ENCODE measurements around the gene LBHD2.

The LBHD2 gene

GRCh38 chr14:103091041-103091882, 7.3 kb downstream of the LBHD2 start:
- DNase-seq (ENCODE audit: low read depth): peak; percentile 79

DNA sequence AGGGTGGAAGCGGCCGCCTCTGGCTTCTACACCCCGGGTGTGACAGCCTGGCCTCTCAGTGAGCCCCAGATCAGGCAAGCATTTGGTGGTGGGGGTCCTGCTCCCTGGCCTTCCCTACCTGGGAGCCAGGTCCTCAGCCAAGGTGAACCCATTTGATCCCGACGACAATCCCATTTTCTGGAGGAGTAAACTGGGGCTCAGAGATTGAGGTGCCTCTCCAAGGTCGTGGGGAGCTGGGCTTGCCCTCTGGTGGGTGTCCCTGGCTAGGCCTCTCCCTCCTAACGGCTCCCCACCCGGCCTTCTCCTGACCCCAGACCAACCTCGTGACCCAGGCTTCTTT, 7.8 kb downstream of the LBHD2 start:
- no peak for DNase-seq (ENCODE audit: low read depth)

GRCh38 chr14:103093856-103094405, 9.9 kb downstream of the LBHD2 start:
- no peak for DNase-seq (ENCODE audit: low read depth)

GRCh38 chr14:103094406-103095209, 10.6 kb downstream of the LBHD2 start, which contains the start of gene EXOC3L4:
Gene EXOC3L4 (plus strand): TSS chr14:103094725. CDS start chr14:103100220, 5,495 bp downstream.
- no peak for DNase-seq (ENCODE audit: low read depth)

DNA sequence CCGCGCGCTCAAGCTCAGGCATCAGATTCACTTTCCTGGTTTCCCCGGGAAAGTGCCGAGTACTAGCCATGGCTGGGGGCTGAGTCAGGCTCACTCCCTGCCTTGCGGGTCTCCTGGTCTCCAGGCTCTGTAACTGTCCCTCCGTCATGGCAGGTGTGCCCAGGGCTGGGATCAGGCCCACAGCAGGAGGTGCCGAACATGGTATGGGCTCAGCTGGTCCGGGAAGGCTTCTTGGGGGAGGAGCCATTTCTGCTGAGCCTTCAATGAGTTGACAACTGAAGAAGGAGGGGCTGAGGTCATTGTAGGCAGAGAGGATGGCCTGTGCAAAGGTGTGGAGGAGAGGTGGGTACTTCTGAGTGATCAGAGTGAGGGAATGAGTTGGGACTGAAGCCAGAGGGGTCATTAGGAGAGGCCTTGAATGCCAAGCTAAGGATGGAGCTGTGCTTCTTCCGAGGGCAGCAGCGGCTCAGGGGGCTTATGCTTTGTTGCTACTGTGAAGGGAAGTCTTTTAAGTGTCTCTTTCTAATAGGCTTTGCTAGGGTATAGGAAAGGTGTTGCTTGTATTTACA, 11.3 kb downstream of the LBHD2 start:
- DNase-seq (ENCODE audit: low read depth): no peak

DNA sequence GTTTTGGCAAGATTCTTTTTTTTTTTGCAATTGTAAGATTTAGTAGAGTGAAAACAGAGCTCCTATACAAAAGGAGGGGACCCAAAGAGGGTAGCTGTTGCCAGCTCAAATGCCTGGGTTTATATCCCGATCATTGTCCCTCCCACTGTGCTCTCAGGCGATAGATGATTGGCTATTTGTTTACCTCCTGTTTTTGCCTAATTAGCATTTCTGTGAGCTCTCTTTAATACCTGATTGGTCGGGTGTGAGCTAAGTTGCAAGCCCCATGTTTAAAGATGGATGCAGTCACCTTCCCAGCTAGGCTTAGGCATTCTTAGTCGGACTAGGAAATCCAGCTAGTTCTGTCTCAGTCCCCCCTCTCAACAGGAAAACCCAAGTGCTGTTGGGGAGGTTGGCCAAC, 12.4 kb downstream of the LBHD2 start:
- DNase-seq (ENCODE audit: low read depth): no peak

DNA sequence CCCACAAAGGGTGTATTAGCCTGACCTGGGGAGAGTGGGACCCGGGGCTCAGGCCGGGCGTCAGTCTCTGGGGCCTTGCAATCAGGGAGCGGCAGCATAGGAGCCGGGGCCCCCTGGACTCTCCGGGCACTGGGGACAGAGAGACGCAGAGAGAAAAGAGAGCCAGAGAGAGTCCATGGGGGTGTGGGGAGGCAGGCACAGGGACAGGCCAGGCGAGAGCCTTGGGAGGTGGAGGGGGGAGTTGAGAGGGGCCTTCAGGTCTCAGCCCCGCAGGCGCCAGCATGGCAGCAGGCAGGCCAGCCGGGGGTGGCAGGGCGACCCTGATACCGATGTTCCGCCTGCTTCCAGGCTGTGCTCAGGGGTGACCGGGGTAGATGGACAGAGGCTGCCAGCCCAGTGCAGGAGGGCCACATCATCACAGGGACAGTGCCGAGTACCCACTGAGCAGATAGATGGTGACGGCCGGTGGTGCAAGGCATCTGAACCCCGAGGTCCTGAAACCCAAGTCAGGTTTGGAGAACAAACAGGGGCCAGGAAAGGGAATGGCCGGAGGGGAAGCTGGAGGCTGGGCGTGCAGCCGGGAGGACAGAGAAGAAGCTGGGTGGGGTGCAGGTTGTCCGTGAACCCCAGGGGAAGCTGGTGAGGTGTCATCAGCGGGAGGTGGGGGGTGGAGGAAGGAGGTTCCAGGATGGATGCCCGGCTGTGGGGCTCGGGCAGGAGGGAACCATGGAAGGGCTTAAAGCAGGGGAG, 13.4 kb downstream of the LBHD2 start:
- no peak for DNase-seq (ENCODE audit: low read depth)

DNA sequence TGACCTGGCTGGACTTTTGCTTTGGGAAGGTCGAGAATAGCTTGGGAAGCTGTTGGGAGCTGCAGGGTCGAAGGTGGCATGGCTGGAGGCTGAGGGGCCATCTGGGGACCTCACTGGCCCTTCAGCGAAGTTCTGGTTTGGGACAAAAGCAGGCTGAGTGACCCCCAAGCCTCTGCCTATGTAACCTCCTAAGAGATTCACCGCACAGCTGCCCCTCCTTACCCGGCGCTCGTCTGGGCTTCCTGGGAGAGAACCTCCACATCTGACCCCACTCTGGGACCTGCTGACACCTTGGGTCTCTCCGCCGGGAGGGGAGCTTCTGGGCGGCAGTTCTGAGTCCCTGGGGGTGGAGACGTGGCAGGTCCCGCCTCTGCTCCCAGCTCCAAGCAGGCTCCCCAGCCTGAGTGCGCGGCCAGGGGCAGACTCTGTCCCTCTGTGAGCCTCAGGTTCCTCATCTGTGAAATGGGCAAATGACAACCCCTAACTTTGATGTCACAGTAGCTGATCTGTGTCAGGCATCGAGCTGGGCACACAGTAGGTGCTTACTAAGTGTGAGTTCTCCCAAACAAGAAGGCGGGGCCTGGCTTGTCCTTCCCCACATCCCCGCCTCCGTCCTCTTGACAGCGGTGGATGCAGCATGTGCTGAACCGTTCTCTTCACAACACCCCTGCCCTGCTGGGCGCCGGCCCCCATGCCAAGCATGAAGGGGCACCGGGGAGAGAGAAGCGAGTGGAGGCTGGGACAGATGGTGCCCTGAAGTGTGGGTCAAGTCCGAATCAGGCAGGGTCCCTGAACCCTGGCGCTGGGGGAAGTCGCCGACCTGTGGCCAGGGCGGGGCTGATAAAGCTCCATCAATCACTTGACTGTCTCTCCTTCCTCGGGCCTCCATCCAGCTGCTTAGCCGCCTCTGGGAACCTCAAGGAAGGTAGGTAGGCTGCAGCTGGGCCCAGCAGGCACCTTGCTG, 14.3 kb downstream of the LBHD2 start:
- DNase-seq (ENCODE audit: low read depth): no peak

DNA sequence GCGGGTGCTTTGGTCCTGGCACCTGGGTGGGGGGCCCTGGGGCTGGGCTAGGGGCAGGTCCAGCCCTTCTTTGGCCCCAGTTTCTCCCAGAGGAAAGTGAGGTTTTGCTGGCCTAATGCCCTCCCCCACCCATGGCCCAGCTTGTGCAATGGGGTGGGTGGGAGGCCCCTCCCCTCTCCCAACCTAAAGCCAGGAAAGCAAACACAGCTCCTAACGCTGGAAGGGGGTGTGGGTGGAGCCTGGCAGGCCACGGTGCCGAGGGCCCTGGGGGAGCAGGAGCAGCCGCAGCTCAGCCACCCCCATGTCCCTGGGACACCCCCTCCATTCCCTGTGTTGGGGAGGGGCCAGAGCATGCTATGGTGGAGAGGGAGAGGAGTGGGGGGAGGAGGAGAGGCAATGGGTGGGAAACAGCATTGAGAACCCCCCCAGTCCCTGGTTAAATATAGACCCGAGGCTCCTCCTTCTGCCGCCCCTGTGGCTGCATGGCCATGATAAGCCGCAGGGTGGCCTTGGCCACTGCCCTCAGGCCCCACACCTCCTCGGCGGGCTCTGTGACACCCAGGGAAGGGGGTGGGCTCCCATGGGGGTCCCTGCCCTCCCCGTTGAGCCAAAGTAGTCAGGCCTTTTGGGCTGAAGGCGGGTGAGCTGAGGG, 15.2 kb downstream of the LBHD2 start:
- no peak for DNase-seq (ENCODE audit: low read depth)

DNA sequence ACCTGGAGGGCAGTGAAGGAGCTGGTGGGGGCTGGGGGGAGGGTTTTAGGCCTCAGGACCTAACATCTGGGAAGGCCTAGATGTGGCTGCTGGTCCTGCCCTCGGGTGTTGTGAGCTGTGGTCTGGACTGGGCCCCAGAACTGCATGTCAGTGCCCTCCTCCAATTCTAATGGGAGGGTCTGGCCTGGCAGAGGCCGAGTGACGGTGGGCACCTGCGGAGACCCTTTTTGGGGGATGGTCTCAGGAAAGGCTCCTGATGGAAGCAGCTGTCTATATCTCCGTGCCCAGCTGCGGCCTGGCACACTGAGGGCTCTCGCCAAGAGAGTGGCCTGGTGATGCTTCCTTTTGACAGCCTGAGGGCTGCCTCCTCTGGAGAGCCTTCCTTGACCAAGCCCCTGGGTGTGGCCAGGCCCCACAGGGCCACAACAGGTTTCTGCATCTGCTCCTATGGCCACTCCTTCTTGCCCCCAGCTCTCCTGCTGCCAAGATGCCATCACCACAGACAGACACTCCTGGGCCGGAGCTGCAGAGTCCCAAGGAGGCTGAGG, 15.8 kb downstream of the LBHD2 start:
- no peak for DNase-seq (ENCODE audit: low read depth)

DNA sequence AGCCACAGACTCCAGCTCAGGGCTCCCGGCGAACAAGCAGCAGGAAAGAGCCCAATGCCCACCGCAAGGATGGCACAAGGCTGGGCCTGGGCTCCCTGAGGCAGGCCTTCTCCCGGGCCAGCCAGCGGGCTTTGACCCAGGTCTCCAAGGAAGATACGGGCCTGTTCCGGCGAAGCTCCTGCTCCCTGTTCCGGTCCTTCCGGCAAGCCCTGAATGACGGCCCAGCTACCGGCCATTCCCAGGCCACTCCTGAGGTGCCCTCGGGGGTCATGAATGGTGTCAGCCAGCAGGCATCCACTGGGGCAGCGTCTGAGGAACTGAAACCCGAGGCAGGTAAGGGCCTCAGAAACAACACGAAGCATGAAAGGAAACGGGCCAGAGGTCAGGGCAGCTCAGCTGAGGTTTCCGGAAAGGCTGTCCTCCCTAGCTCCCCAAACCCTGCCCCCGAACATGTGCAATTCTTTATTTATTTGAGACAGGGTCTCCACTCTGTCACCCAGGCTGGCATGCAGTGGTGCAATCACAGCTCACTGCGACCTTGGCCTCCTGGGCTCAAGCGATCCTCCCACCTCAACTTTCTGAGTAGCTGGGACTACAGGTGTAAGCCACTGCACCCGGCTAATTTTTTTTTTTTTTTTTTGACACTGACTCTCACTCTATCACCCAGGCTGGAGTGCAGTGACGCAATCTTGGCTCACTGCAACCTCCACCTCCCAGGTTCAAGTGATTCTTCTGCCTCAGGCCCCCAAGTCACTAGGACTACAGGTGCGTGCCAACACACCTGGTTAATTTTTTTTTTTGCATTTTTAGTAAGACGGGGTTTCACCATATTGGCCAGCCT, 16.5 kb downstream of the LBHD2 start:
- DNase-seq (ENCODE audit: low read depth): no peak

DNA sequence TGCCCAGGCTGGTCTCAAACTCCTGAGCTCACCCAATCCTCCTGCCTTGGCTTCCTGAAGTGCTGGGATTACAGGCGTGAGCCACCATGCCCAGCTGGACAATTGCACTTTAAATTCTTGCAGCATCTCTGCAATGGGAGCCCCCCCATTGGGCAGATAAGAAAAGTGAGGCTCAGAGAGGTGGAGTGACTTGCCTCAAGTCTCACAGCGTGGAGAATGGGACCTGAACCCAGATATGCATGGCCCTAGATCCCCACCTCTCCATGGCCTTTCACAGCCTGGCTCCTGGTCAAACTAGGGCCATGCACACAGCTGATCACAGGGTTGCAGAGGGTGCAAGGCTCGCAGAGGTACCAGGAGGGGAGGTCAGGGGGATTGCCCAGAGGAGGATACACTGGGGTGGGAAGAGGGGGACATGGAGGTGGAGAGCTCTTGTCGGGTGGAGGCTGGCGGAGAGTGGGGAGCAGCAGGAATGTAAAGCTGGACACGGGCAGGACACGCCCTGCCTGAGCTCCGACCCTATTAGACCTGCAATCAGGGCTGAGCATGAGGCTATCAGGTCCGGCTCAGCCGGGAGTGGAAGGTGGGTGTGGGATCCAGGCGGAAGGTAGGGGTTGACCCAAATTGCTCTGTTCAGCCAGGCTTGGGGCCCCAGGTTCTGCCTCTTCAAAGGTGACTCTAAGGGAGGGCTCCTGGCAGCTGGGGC, 17.4 kb downstream of the LBHD2 start:
- no peak for DNase-seq (ENCODE audit: low read depth)

- DNase-seq (ENCODE audit: low read depth): no peak
These were observed 18.1 kb downstream of the LBHD2 start for GRCh38 chr14:103101963-103102688.

GRCh38 chr14:103102689-103103260, 18.8 kb downstream of the LBHD2 start:
- no peak for DNase-seq (ENCODE audit: low read depth)

DNA sequence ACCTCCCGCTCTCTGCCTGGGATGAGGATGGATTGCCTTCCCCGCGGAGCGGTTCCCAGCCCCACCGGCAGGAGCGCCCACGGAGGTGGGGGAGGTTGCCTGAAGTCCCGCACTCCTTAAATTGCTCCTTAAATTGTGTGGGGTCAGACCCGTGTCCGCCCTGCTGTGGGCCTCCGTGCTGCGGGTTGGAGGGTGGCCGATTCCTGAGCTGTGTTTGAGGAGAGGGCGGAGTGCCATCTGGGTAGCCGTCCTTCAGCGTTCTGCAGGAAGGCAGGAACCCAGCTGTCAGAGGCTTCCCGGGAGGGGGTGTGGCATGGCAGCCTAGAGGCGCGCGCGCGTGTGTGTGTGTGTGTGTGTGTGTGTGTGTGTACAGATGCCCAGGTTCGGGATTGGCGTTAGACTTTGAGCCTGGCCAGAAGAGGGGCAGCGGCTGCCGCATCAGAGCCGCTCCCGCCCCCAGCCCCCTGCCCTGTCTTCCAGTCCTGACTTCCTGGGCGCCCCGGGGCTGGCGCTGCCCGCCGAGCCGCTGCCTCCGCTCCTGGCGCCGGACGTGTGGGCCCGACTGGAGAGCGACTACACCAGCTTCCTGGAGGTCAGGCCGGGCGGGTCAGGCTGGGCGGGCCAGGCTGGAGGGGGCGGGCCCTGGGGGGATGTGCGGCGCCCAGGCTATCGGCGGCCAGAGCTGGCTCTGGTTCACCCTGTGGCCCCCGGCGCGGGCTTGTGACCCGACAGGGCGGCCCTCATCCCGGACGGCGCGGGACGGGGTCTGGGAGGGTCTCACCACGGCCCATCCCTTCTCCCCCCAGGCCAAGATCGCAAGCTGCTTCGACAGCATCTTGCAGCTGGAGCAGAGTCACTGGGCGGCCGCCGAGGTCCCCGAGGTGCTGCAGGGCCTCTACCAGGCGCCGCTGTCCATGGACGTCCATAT, 19.7 kb downstream of the LBHD2 start:
- no peak for DNase-seq (ENCODE audit: low read depth)

- DNase-seq (ENCODE audit: low read depth): no peak
These were observed 20.3 kb downstream of the LBHD2 start for GRCh38 chr14:103104389-103104653.

Data from activated T-cell treated with anti-CD3 and anti-CD28 coated beads for 48 hours (primary cell).